Measurements from ENCODE around the gene ARHGAP26. TPM values are rescaled to one million over a fixed set of nuclear protein-coding genes. Genes with fewer than 3 reads are reported as not detected.

Gene ARHGAP26
- total RNA-seq, 1 donor from 2014 or later = 20.1 TPM

DNA sequence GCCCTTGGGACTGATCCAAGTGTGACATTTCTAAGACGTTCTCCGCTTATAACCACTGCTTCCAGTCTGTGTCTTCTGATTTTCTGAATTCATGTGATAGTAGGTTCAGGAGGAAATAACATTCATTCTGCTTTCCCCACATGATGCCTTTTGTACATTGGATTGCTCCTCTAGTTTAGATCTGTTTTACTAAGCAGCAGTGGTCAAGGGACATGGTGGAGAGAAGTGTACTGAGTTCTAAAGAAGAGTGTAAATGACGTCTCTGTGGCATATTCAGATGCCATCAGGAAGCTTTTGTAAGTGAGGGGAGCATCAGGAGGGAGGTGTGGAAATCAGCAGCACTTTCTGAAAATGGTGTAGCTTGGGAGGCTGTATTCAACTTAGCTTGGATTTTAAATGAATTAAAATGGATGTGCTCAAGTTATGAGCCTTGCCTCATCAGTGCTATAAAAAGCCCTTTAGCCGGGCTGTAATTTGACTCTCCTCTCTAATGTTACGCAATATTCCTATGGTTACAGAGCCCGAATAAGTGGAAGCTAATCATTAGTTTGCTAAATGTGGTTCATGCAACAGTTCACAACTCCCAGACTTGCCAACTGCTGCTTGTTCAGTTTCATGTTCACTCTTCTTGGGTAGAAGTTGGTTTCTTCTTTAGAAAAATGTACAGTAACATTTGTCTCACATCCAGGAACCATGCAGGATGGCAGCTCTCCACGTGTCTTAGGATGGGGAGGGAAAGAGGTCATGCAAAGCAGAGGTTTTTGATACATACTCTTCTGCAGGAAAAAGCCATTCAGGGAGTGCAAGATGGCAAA is 281.3 kb downstream of the ARHGAP26 start:
- Mint-ChIP-seq H3K4me3 (ENCODE audit: unreplicated experiment) (no peak overlapping the region), H3K27ac (ENCODE audit: unreplicated experiment) (no peak overlapping the region), H3K27me3 (ENCODE audit: unreplicated experiment) (no peaks in the 10 kb centered on the region), H3K36me3 (ENCODE audit: unreplicated experiment) (no peaks in the 10 kb centered on the region), H3K4me1 (ENCODE audit: low read depth, unreplicated experiment) (peaks cover 3% of the 10 kb centered on the region), H3K9me3 (ENCODE audit: unreplicated experiment) (no peaks in the 10 kb centered on the region)
- TF ChIP-seq CTCF (IDR thresholded peaks at IDR 0.05; ENCODE audit: partially characterized antibody, unreplicated experiment) = no peak
- DNase-seq = no peak

GRCh38 chr5:143052967-143053682 is 282.9 kb downstream of the ARHGAP26 start:
- Mint-ChIP-seq H3K27ac (ENCODE audit: unreplicated experiment) (no peak overlapping the region), H3K27me3 (ENCODE audit: unreplicated experiment) (no peaks in the 10 kb centered on the region), H3K9me3 (ENCODE audit: unreplicated experiment) (no peaks in the 10 kb centered on the region), H3K4me1 (ENCODE audit: low read depth, unreplicated experiment) (peaks cover 3% of the 10 kb centered on the region), H3K36me3 (ENCODE audit: unreplicated experiment) (no peaks in the 10 kb centered on the region), H3K4me3 (ENCODE audit: unreplicated experiment) (no peak overlapping the region)
- TF ChIP-seq CTCF (IDR thresholded peaks at IDR 0.05; ENCODE audit: partially characterized antibody, unreplicated experiment) = no peak
- no peak for DNase-seq

DNA sequence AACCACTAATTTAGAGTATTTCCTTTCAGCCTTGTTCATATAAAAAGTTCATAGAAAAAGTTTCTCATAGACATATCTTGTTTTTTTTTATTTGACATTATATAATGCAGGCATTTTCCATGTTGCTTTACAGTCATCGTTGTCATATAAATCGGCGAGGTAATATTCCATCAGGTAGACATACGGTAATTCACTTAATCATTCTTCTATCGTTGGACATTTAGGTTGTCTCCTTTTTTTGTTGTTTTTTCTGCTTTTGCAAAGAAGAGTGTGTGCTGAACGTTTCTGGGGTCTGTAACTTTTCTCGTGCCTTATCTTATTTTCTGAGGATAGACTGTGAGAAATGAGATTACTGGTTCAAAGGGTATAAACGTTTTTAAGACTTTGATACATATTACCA is 283.6 kb downstream of the ARHGAP26 start:
- Mint-ChIP-seq H3K9me3 (ENCODE audit: unreplicated experiment) (no peaks in the 10 kb centered on the region), H3K36me3 (ENCODE audit: unreplicated experiment) (no peaks in the 10 kb centered on the region), H3K4me1 (ENCODE audit: low read depth, unreplicated experiment) (peaks cover 3% of the 10 kb centered on the region), H3K27ac (ENCODE audit: unreplicated experiment) (no peak overlapping the region), H3K27me3 (ENCODE audit: unreplicated experiment) (no peaks in the 10 kb centered on the region), H3K4me3 (ENCODE audit: unreplicated experiment) (no peak overlapping the region)
- no peak for DNase-seq
- TF ChIP-seq CTCF (IDR thresholded peaks at IDR 0.05; ENCODE audit: partially characterized antibody, unreplicated experiment) = no peak

GRCh38 chr5:143054480-143054941 is 284.3 kb downstream of the ARHGAP26 start:
- no peak for DNase-seq
- Mint-ChIP-seq H3K27ac (ENCODE audit: unreplicated experiment) (no peak overlapping the region), H3K36me3 (ENCODE audit: unreplicated experiment) (no peaks in the 10 kb centered on the region), H3K4me1 (ENCODE audit: low read depth, unreplicated experiment) (peaks cover 3% of the 10 kb centered on the region), H3K27me3 (ENCODE audit: unreplicated experiment) (no peaks in the 10 kb centered on the region), H3K9me3 (ENCODE audit: unreplicated experiment) (no peaks in the 10 kb centered on the region), H3K4me3 (ENCODE audit: unreplicated experiment) (no peak overlapping the region)
- no peak for TF ChIP-seq CTCF (IDR thresholded peaks at IDR 0.05; ENCODE audit: partially characterized antibody, unreplicated experiment)

Data from glutamatergic neuron (in vitro differentiated cells).